ENCODE results near the gene ZKSCAN5. TPM values are rescaled to one million over a fixed set of nuclear protein-coding genes. Genes with fewer than 3 reads are reported as not detected.
A peak's percentile ranks its signal among the peaks of the same experiment; 100 is the strongest.

The ZKSCAN5 gene
- total RNA-seq, 4 donors from 2014 or later = 5.7 to 8.5 (median 7.4) TPM

- 3% methylated on average over 12 of the region's 19 CpGs for WGBS
- H3K4me1 ChIP-seq = peaks cover 35% of the 10 kb centered on the region
- no peaks in the 10 kb centered on the region for H3K36me3 ChIP-seq
- H3K4me3 ChIP-seq = peak overlapping the region; percentile 60
- H3K27ac ChIP-seq = peak overlapping the region; percentile 82
- DNase-seq (ENCODE audit: low spot score in 2 of 2) = peak; percentile 99 to 100
- no peaks in the 10 kb centered on the region for H3K27me3 ChIP-seq
- TF ChIP-seq EP300 (IDR thresholded peaks at IDR 0.05) (no peak), POLR2A (IDR thresholded peaks at IDR 0.05) (no peak), POLR2AphosphoS5 (IDR thresholded peaks at IDR 0.05) (no peak), CTCF (IDR thresholded peaks at IDR 0.05) (no peak)
- H3K9me3 ChIP-seq = no peaks in the 10 kb centered on the region
Measured at GRCh38 chr7:99504281-99504602, 220 bp upstream of the ZKSCAN5 start.

- no peaks in the 10 kb centered on the region for H3K9me3 ChIP-seq
- H3K4me1 ChIP-seq = peaks cover 35% of the 10 kb centered on the region
- H3K4me3 ChIP-seq = peak overlapping the region; percentile 60
- no peaks in the 10 kb centered on the region for H3K36me3 ChIP-seq
- H3K27ac ChIP-seq = peak overlapping the region; percentile 82
- WGBS = 2% methylated on average over 8 of the region's 11 CpGs
- no peak for TF ChIP-seq CTCF (IDR thresholded peaks at IDR 0.05)
- TF ChIP-seq EP300 (IDR thresholded peaks at IDR 0.05) = no peak
- TF ChIP-seq POLR2A (IDR thresholded peaks at IDR 0.05) = no peak
- DNase-seq (ENCODE audit: low spot score in 2 of 2) = no peak
- no peaks in the 10 kb centered on the region for H3K27me3 ChIP-seq
Measured at GRCh38 chr7:99505324-99505662, 831 bp downstream of the ZKSCAN5 start.

GRCh38 chr7:99514050-99514449 lies 9.6 kb downstream of the ZKSCAN5 start:
- Histone ChIP-seq H3K36me3 (peaks cover 55% of the 10 kb centered on the region), H3K27ac (no peak overlapping the region), H3K4me3 (no peak overlapping the region), H3K4me1 (no peaks in the 10 kb centered on the region), H3K27me3 (no peaks in the 10 kb centered on the region), H3K9me3 (no peaks in the 10 kb centered on the region)
- DNase-seq (ENCODE audit: low spot score in 2 of 2) = no peak
- no peak for TF ChIP-seq POLR2AphosphoS5 (IDR thresholded peaks at IDR 0.05)
- no peak for TF ChIP-seq EP300 (IDR thresholded peaks at IDR 0.05)
- TF ChIP-seq CTCF (IDR thresholded peaks at IDR 0.05) = no peak
- TF ChIP-seq POLR2A (IDR thresholded peaks at IDR 0.05) = no peak
- 100% methylated on average over 1 of the region's 1 CpG for WGBS

- no peak overlapping the region for H3K4me3 ChIP-seq
- H3K27me3 ChIP-seq = no peaks in the 10 kb centered on the region
- H3K9me3 ChIP-seq = no peaks in the 10 kb centered on the region
- H3K27ac ChIP-seq = no peak overlapping the region
- H3K4me1 ChIP-seq = no peaks in the 10 kb centered on the region
- WGBS = 92% methylated on average over 3 of the region's 3 CpGs
- H3K36me3 ChIP-seq = peaks cover 65% of the 10 kb centered on the region
- TF ChIP-seq EP300 (IDR thresholded peaks at IDR 0.05) (no peak), POLR2AphosphoS5 (IDR thresholded peaks at IDR 0.05) (no peak), CTCF (IDR thresholded peaks at IDR 0.05) (no peak), POLR2A (IDR thresholded peaks at IDR 0.05) (no peak)
- DNase-seq (ENCODE audit: low spot score in 2 of 2) = no peak
Measured at GRCh38 chr7:99521399-99521798, 16.9 kb downstream of the ZKSCAN5 start.

- no peaks in the 10 kb centered on the region for H3K27me3 ChIP-seq
- H3K4me3 ChIP-seq = no peak overlapping the region
- 92% methylated on average over 21 of the region's 21 CpGs for WGBS
- H3K36me3 ChIP-seq = peaks cover 74% of the 10 kb centered on the region
- TF ChIP-seq POLR2A (IDR thresholded peaks at IDR 0.05) (no peak), CTCF (IDR thresholded peaks at IDR 0.05) (peak in 1 of 2 donors; percentile 13)
- no peaks in the 10 kb centered on the region for H3K4me1 ChIP-seq
- H3K27ac ChIP-seq = no peak overlapping the region
- H3K9me3 ChIP-seq = peaks cover 8% of the 10 kb centered on the region
- no peak for DNase-seq (ENCODE audit: low spot score in 2 of 2)
Measured at GRCh38 chr7:99525713-99526440, 21.4 kb downstream of the ZKSCAN5 start.

Data from suprapubic skin (tissue), 4 donors.